Measurements from ENCODE around the gene XYLT2. TPM values are rescaled to one million over a fixed set of nuclear protein-coding genes. Genes with fewer than 3 reads are reported as not detected.

The XYLT2 gene
- total RNA-seq, 1 experiment from 2014 or later = 28.5 TPM

- ChIA-PET POLR2A (interaction anchor here (0.8 kb wide), 1 partner anchor 278 kb away, joined by 3 read pairs; no protein-coding TSS in a partner anchor), CTCF (no interaction called here)
These were observed 37.0 kb downstream of the XYLT2 start for GRCh38 chr17:50382931-50383330.

GRCh38 chr17:50386510-50386909, 40.6 kb downstream of the XYLT2 start:
- H3K36me3 ChIP-seq (ENCODE audit: control insufficient read depth, insufficient read depth, low read length) = peaks cover 51% of the 10 kb centered on the region
- intact Hi-C loops (cut with micrococcal nuclease; ENCODE audit: unreplicated experiment) = no loop called here
- H3K4me3 ChIP-seq (ENCODE audit: low read depth in 2 of 2, low read length in 2 of 2) = no peak overlapping the region
- ATAC-seq (no peak), DNase-seq (ENCODE audit: low read depth, low spot score) (no peak)
- BruUV-seq (replicated peaks) = no TSS peak
- no peaks in the 10 kb centered on the region for H3K27me3 ChIP-seq (ENCODE audit: control insufficient read depth, insufficient read depth, low read length)
- H3K27ac ChIP-seq (ENCODE audit: low read length) = no peak overlapping the region
- no peaks in the 10 kb centered on the region for H3K9me3 ChIP-seq (ENCODE audit: control insufficient read depth, insufficient read depth, low read depth, low read length)
- POLR2A ChIA-PET = no interaction called here
- CTCF ChIA-PET = no interaction called here
- H3K4me1 ChIP-seq (ENCODE audit: control insufficient read depth, insufficient read depth, low read length) = no peaks in the 10 kb centered on the region
- in situ Hi-C loops (cut with HindIII; ENCODE audit: low pct_unique_long_range_greater_than_20kb, low sequenced_read_pairs) = no loop called here
- TF ChIP-seq POLR2AphosphoS5 (IDR thresholded peaks at IDR 0.05; ENCODE audit: low read depth, low read length) = no peak
- no peak for TF ChIP-seq SIN3A (IDR thresholded peaks at IDR 0.05; ENCODE audit: borderline replicate concordance, insufficient read depth, low read depth, low read length)
- no peak for TF ChIP-seq TCF7L2 (IDR thresholded peaks at IDR 0.05; ENCODE audit: low read depth, low read length)
- TF ChIP-seq CTCF (IDR thresholded peaks at IDR 0.05) = no peak
- TF ChIP-seq REST (IDR thresholded peaks at IDR 0.05; ENCODE audit: insufficient read depth in 1 of 2, low read depth in 2 of 2, low read length in 1 of 2) = no peak

More at GRCh38 chr17:50382931-50383330, 37.0 kb downstream of the XYLT2 start:
- no peak for ATAC-seq
- no peaks in the 10 kb centered on the region for H3K9me3 ChIP-seq (ENCODE audit: control insufficient read depth, insufficient read depth, low read depth, low read length)
- no peak for DNase-seq (ENCODE audit: low read depth, low spot score)
- H3K4me3 ChIP-seq (ENCODE audit: low read depth in 2 of 2, low read length in 2 of 2) = no peak overlapping the region
- intact Hi-C loops (cut with micrococcal nuclease; ENCODE audit: unreplicated experiment) (no loop called here), in situ Hi-C loops (cut with HindIII; ENCODE audit: low pct_unique_long_range_greater_than_20kb, low sequenced_read_pairs) (no loop called here)
- no peak overlapping the region for H3K27ac ChIP-seq (ENCODE audit: low read length)
- H3K27me3 ChIP-seq (ENCODE audit: control insufficient read depth, insufficient read depth, low read length) = no peaks in the 10 kb centered on the region
- no peaks in the 10 kb centered on the region for H3K4me1 ChIP-seq (ENCODE audit: control insufficient read depth, insufficient read depth, low read length)
- no TSS peak for BruUV-seq (replicated peaks)
- H3K36me3 ChIP-seq (ENCODE audit: control insufficient read depth, insufficient read depth, low read length) = peaks cover 32% of the 10 kb centered on the region
- TF ChIP-seq REST (IDR thresholded peaks at IDR 0.05; ENCODE audit: insufficient read depth in 1 of 2, low read depth in 2 of 2, low read length in 1 of 2) (no peak), TCF7L2 (IDR thresholded peaks at IDR 0.05; ENCODE audit: low read depth, low read length) (no peak), CTCF (IDR thresholded peaks at IDR 0.05) (no peak), POLR2AphosphoS5 (IDR thresholded peaks at IDR 0.05; ENCODE audit: low read depth, low read length) (no peak), SIN3A (IDR thresholded peaks at IDR 0.05; ENCODE audit: borderline replicate concordance, insufficient read depth, low read depth, low read length) (no peak)

All from Panc1 (cell line).